HFF-Myc (cell line): ENCODE measurements around the gene RAB7A.

Experiments
- DNase-seq: peaks from one replicate; pipeline ENCODE4 v3.0.0-alpha.2; 2011; ENCODE audit warnings: low read depth; ENCODE audit errors: extremely low read depth
- H3K4me3 ChIP-seq: replicated peaks from 2 replicates; pipeline ENCODE4 v1.5.1; 2011; ENCODE audit warnings: low read depth, mild to moderate bottlenecking, control low read depth, low read length
- CTCF ChIP-seq: IDR thresholded peaks from 2 replicates; pipeline ENCODE4 v1.5.1; 2012; ENCODE audit warnings: mild to moderate bottlenecking, low read depth, low read length, control low read depth; ENCODE audit errors: missing control alignments

Gene RAB7A

GRCh38 chr3:128735884-128736283 lies 9.9 kb downstream of the RAB7A start:
- DNase-seq = no peak
- no peak overlapping the region for H3K4me3 ChIP-seq
- TF ChIP-seq CTCF = no peak

- DNase-seq = no peak
- H3K4me3 ChIP-seq = no peak overlapping the region
- no peak for TF ChIP-seq CTCF
Observed at GRCh38 chr3:128736601-128737000, 10.6 kb downstream of the RAB7A start.

GRCh38 chr3:128740621-128741020 lies 14.6 kb downstream of the RAB7A start:
- H3K4me3 ChIP-seq = no peak overlapping the region
- TF ChIP-seq CTCF = no peak
- DNase-seq = no peak

- no peak for DNase-seq
- no peak overlapping the region for H3K4me3 ChIP-seq
- TF ChIP-seq CTCF = no peak
Observed at GRCh38 chr3:128742821-128743594, 17.0 kb downstream of the RAB7A start.

- H3K4me3 ChIP-seq = no peak overlapping the region
- no peak for DNase-seq
- no peak for TF ChIP-seq CTCF
Observed at GRCh38 chr3:128745742-128746141, 19.8 kb downstream of the RAB7A start.

GRCh38 chr3:128746881-128747280 lies 20.9 kb downstream of the RAB7A start:
- DNase-seq = no peak
- H3K4me3 ChIP-seq = no peak overlapping the region
- TF ChIP-seq CTCF = no peak

- H3K4me3 ChIP-seq = no peak overlapping the region
- no peak for TF ChIP-seq CTCF
- DNase-seq = no peak
Observed at GRCh38 chr3:128748557-128748956, 22.6 kb downstream of the RAB7A start.
